Renal cortical epithelial cell (primary cell): ENCODE measurements around the gene VAV1. TPM values are rescaled to one million over a fixed set of nuclear protein-coding genes. Genes with fewer than 3 reads are reported as not detected.
"Not testable (repeated sequence)": the region's sequence is repeated elsewhere in the genome, so short reads cannot be mapped to it uniquely, and the experiment has no call there.

Experiments
- DNase-seq: peaks from one replicate; pipeline ENCODE4 v3.0.0-alpha.2; 2011; ENCODE audit warnings: low read depth
- total RNA-seq: library from RNA; depleted of rRNA; stranded (reverse); fragments of >200 nt; gene quantifications from 2 replicates; pipeline ENCODE4 v1.2.3, GENCODE V29; 2014

VAV1 gene
- total RNA-seq, 1 donor from 2014 or later: 0.05 TPM

GRCh38 chr19:6787393-6787792, 14.9 kb downstream of the VAV1 start:
- no peak for DNase-seq

GRCh38 chr19:6788896-6789295, 16.4 kb downstream of the VAV1 start:
- no peak for DNase-seq

GRCh38 chr19:6790194-6791128, 18.0 kb downstream of the VAV1 start:
- no peak for DNase-seq

GRCh38 chr19:6791237-6791636, 18.7 kb downstream of the VAV1 start:
- no peak for DNase-seq

GRCh38 chr19:6793411-6793810, 20.9 kb downstream of the VAV1 start:
- no peak for DNase-seq

GRCh38 chr19:6793973-6794372, 21.5 kb downstream of the VAV1 start:
- no peak for DNase-seq

GRCh38 chr19:6794686-6795431, 22.4 kb downstream of the VAV1 start:
- no peak for DNase-seq

- no peak for DNase-seq
Observed at GRCh38 chr19:6796278-6796677, 23.8 kb downstream of the VAV1 start.

- no peak for DNase-seq
Observed at GRCh38 chr19:6797646-6798045, 25.1 kb downstream of the VAV1 start.

- DNase-seq: not testable (repeated sequence)
Observed at GRCh38 chr19:6800160-6800790, 27.8 kb downstream of the VAV1 start.

GRCh38 chr19:6800991-6801484, 28.5 kb downstream of the VAV1 start:
- DNase-seq: peak; percentile 85

GRCh38 chr19:6801485-6802086, 29.1 kb downstream of the VAV1 start:
- no peak for DNase-seq

- no peak for DNase-seq
Observed at GRCh38 chr19:6802336-6803035, 30.0 kb downstream of the VAV1 start.

- DNase-seq: no peak
Observed at GRCh38 chr19:6803036-6803404, 30.5 kb downstream of the VAV1 start.

GRCh38 chr19:6806488-6806887, 34.0 kb downstream of the VAV1 start:
- DNase-seq: no peak

- DNase-seq: no peak
Observed at GRCh38 chr19:6807291-6807690, 34.8 kb downstream of the VAV1 start.

GRCh38 chr19:6808494-6808893, 36.0 kb downstream of the VAV1 start:
- DNase-seq: no peak

- no peak for DNase-seq
Observed at GRCh38 chr19:6809262-6809661, 36.8 kb downstream of the VAV1 start.

- no peak for DNase-seq
Observed at GRCh38 chr19:6811378-6811777, 38.9 kb downstream of the VAV1 start.

GRCh38 chr19:6811906-6812305, 39.4 kb downstream of the VAV1 start:
- DNase-seq: peak; percentile 49

- DNase-seq: no peak
Observed at GRCh38 chr19:6812612-6813011, 40.1 kb downstream of the VAV1 start.
